Karpas-422 (cell line): ENCODE data around the gene TRMT10C. TPM values are rescaled to one million over a fixed set of nuclear protein-coding genes. Genes with fewer than 3 reads are reported as not detected.
"Not testable (repeated sequence)": the region's sequence is repeated elsewhere in the genome, so short reads cannot be mapped to it uniquely, and the experiment has no call there.

Experiments used
- DNase-seq: peaks from one replicate; pipeline ENCODE4 v3.0.0-alpha.2; 2015
- H2AFZ ChIP-seq: fragments of 200-600 bp; sonication (generic); 2 replicates; pipeline ENCODE4 v1.6.1; 2014; ENCODE audit warnings: antibody characterized with exemption, low read length, mixed read lengths
- H3K27ac ChIP-seq: fragments of 200-600 bp; sonication (generic); 2 replicates; pipeline ENCODE4 v1.5.1; 2014; ENCODE audit warnings: mild to moderate bottlenecking, low read length, moderate library complexity
- H3K27me3 ChIP-seq: fragments of 200-600 bp; sonication (generic); 2 replicates; pipeline ENCODE4 v1.6.1; 2014; ENCODE audit warnings: low read length, mixed read lengths
- H3K36me3 ChIP-seq: fragments of 200-600 bp; sonication (generic); 2 replicates; pipeline ENCODE4 v1.6.1; 2014; ENCODE audit warnings: low read length, mixed read lengths; ENCODE audit not compliant: insufficient read depth
- H3K4me1 ChIP-seq: fragments of 200-600 bp; sonication (generic); 2 replicates; pipeline ENCODE4 v1.6.1; 2014; ENCODE audit warnings: mild to moderate bottlenecking, low read length, mixed read lengths
- H3K4me2 ChIP-seq: fragments of 200-600 bp; sonication (generic); 2 replicates; pipeline ENCODE4 v1.6.1; 2014; ENCODE audit warnings: low read length, low read depth, mild to moderate bottlenecking; ENCODE audit not compliant: poor library complexity, severe bottlenecking
- H3K4me3 ChIP-seq: fragments of 200-600 bp; sonication (generic); 2 replicates; pipeline ENCODE4 v1.5.1; 2014; ENCODE audit warnings: mild to moderate bottlenecking, antibody characterized with exemption, low read length, mixed read lengths
- H3K79me2 ChIP-seq: fragments of 200-600 bp; sonication (generic); 2 replicates; pipeline ENCODE4 v1.6.1; 2014; ENCODE audit warnings: mild to moderate bottlenecking, low read length, mixed read lengths
- H3K9ac ChIP-seq: fragments of 200-600 bp; sonication (generic); 2 replicates; pipeline ENCODE4 v1.6.0; 2014; ENCODE audit warnings: low read length
- H3K9me2 ChIP-seq: fragments of 200-600 bp; sonication (generic), shearing (Covaris generic); replicated peaks from 2 replicates; pipeline ENCODE4 v1.6.0; 2014; ENCODE audit warnings: mild to moderate bottlenecking, low read length, moderate library complexity; ENCODE audit not compliant: insufficient read depth
- H3K9me3 ChIP-seq: fragments of 300-700, 200-600 bp; sonication (generic); 2 replicates; pipeline ENCODE4 v1.6.1; 2014; ENCODE audit warnings: low read length, mixed read lengths
- H4K20me1 ChIP-seq: fragments of 200-600 bp; sonication (generic); 2 replicates; pipeline ENCODE4 v1.6.1; 2014; ENCODE audit warnings: mild to moderate bottlenecking, antibody characterized with exemption, low read length, low read depth; ENCODE audit not compliant: insufficient read depth
- total RNA-seq: library from RNA; depleted of rRNA; stranded (reverse); fragments of >200 nt; shearing (Covaris generic); gene quantifications from 2 replicates; pipeline ENCODE4 v1.2.3, GENCODE V29; 2014; ENCODE audit warnings: low replicate concordance

TRMT10C gene
- total RNA-seq, 1 experiment from 2014 or later, result 47.9 TPM

- no peaks in the 10 kb centered on the region for H3K9me2 ChIP-seq
Measured at GRCh38 chr3:101591071-101591470, 29.4 kb downstream of the TRMT10C start.

GRCh38 chr3:101602731-101603130 lies 41.1 kb downstream of the TRMT10C start:
- no peak overlapping the region for H3K27ac ChIP-seq
- DNase-seq, result no peak
- no peaks in the 10 kb centered on the region for H3K4me1 ChIP-seq
- no peaks in the 10 kb centered on the region for H3K27me3 ChIP-seq
- H3K4me2 ChIP-seq, result no peak overlapping the region
- H3K9ac ChIP-seq, result no peak overlapping the region
- no peaks in the 10 kb centered on the region for H3K9me2 ChIP-seq
- H3K9me3 ChIP-seq, result no peaks in the 10 kb centered on the region
- H4K20me1 ChIP-seq, result no peaks in the 10 kb centered on the region
- H3K36me3 ChIP-seq, result peaks cover 6% of the 10 kb centered on the region; the same call in 1 of the 2 replicates
- no peak overlapping the region for H3K4me3 ChIP-seq
- H3K79me2 ChIP-seq, result no peaks in the 10 kb centered on the region
- H2AFZ ChIP-seq, result no peak overlapping the region

More at GRCh38 chr3:101591071-101591470, 29.4 kb downstream of the TRMT10C start:
- Histone ChIP-seq H3K4me1 (no peaks in the 10 kb centered on the region), H3K27me3 (no peaks in the 10 kb centered on the region), H3K79me2 (peaks cover 51% of the 10 kb centered on the region), H3K9me3 (no peaks in the 10 kb centered on the region), H3K4me3 (no peak overlapping the region), H3K27ac (no peak overlapping the region), H3K9ac (no peak overlapping the region), H3K4me2 (no peak overlapping the region), H4K20me1 (peaks cover 2% of the 10 kb centered on the region; the same call in 1 of the 2 replicates), H2AFZ (no peak overlapping the region), H3K36me3 (peaks cover 47% of the 10 kb centered on the region)
- no peak for DNase-seq

- DNase-seq, result no peak
- H3K27me3 ChIP-seq, result no peaks in the 10 kb centered on the region
- no peaks in the 10 kb centered on the region for H3K79me2 ChIP-seq
- no peaks in the 10 kb centered on the region for H3K9me3 ChIP-seq
- H2AFZ ChIP-seq, result no peak overlapping the region
- no peaks in the 10 kb centered on the region for H4K20me1 ChIP-seq
- H3K4me1 ChIP-seq, result no peaks in the 10 kb centered on the region
- H3K27ac ChIP-seq, result no peak overlapping the region
- no peak overlapping the region for H3K4me3 ChIP-seq
- no peak overlapping the region for H3K4me2 ChIP-seq
- no peak overlapping the region for H3K9ac ChIP-seq
- peaks cover 6% of the 10 kb centered on the region; the same call in 1 of the 2 replicates for H3K36me3 ChIP-seq
- H3K9me2 ChIP-seq, result no peaks in the 10 kb centered on the region
Measured at GRCh38 chr3:101603184-101603583, 41.5 kb downstream of the TRMT10C start.

- not testable (repeated sequence) for H4K20me1 ChIP-seq, H3K9me2 ChIP-seq, H3K4me1 ChIP-seq, DNase-seq, H3K79me2 ChIP-seq, H3K27me3 ChIP-seq, H3K9ac ChIP-seq, H3K27ac ChIP-seq, H3K4me2 ChIP-seq, H2AFZ ChIP-seq, H3K36me3 ChIP-seq, H3K4me3 ChIP-seq, H3K9me3 ChIP-seq
Measured at GRCh38 chr3:101605398-101605797, 43.7 kb downstream of the TRMT10C start.

GRCh38 chr3:101611023-101611422 lies 49.4 kb downstream of the TRMT10C start:
- no peaks in the 10 kb centered on the region for H4K20me1 ChIP-seq
- H3K79me2 ChIP-seq, result no peaks in the 10 kb centered on the region

GRCh38 chr3:101613014-101613413 lies 51.3 kb downstream of the TRMT10C start:
- H3K4me2 ChIP-seq, result not testable (repeated sequence)

More at GRCh38 chr3:101611023-101611422, 49.4 kb downstream of the TRMT10C start:
- no peak overlapping the region for H3K27ac ChIP-seq
- no peak overlapping the region for H3K4me3 ChIP-seq
- H3K9me3 ChIP-seq, result no peaks in the 10 kb centered on the region
- H3K4me2 ChIP-seq, result no peak overlapping the region
- no peak overlapping the region for H2AFZ ChIP-seq
- H3K4me1 ChIP-seq, result peaks cover 3% of the 10 kb centered on the region; the same call in 1 of the 2 replicates
- H3K9me2 ChIP-seq, result no peaks in the 10 kb centered on the region
- no peak for DNase-seq
- H3K9ac ChIP-seq, result no peak overlapping the region
- no peaks in the 10 kb centered on the region for H3K36me3 ChIP-seq
- H3K27me3 ChIP-seq, result no peaks in the 10 kb centered on the region

GRCh38 chr3:101615525-101615924 lies 53.9 kb downstream of the TRMT10C start:
- Histone ChIP-seq H3K4me3 (no peak overlapping the region), H3K36me3 (no peaks in the 10 kb centered on the region), H3K4me2 (no peak overlapping the region), H3K4me1 (peaks cover 3% of the 10 kb centered on the region; the same call in 1 of the 2 replicates), H3K79me2 (no peaks in the 10 kb centered on the region), H3K27me3 (no peaks in the 10 kb centered on the region), H2AFZ (no peak overlapping the region), H3K9me3 (no peaks in the 10 kb centered on the region), H3K9me2 (no peaks in the 10 kb centered on the region), H3K9ac (no peak overlapping the region), H4K20me1 (no peaks in the 10 kb centered on the region), H3K27ac (no peak overlapping the region)
- no peak for DNase-seq

More at GRCh38 chr3:101613014-101613413, 51.3 kb downstream of the TRMT10C start:
- not testable (repeated sequence) for H3K4me1 ChIP-seq, H3K27me3 ChIP-seq, H4K20me1 ChIP-seq, H3K27ac ChIP-seq, H3K9me3 ChIP-seq, H3K36me3 ChIP-seq, H3K4me3 ChIP-seq, H3K79me2 ChIP-seq, DNase-seq, H3K9ac ChIP-seq, H2AFZ ChIP-seq, H3K9me2 ChIP-seq
